GM23338 (cell line): ENCODE measurements around the gene FAF2. TPM values are rescaled to one million over a fixed set of nuclear protein-coding genes. Genes with fewer than 3 reads are reported as not detected.

ENCODE experiments used
- ATAC-seq: fragments of 200-7000 bp; cut with Tn5 transposase; 3 replicates; pipeline ENCODE4 v1.9.1; 2020
- DNase-seq: peaks from one replicate; pipeline ENCODE4 v3.0.0-alpha.2; 2015; ENCODE audit warnings: low spot score
- H2AFZ ChIP-seq: fragments of 200-600 bp; sonication (generic); 2 replicates; pipeline ENCODE4 v1.8.0; 2016; ENCODE audit warnings: antibody characterized with exemption, mild to moderate bottlenecking, moderate library complexity
- H3F3A ChIP-seq: fragments of 200-600 bp; sonication (generic); replicated peaks from 2 replicates; pipeline ENCODE4 v1.8.0; 2017; ENCODE audit warnings: antibody characterized with exemption, mixed run types, low read depth
- H3K27ac ChIP-seq: fragments of 200-600 bp; sonication (generic); 2 replicates; pipeline ENCODE4 v1.6.1; 2016; ENCODE audit warnings: low read depth
- H3K27me3 ChIP-seq: fragments of 200-600 bp; sonication (generic); 2 replicates; pipeline ENCODE4 v1.8.0; 2016; ENCODE audit warnings: mild to moderate bottlenecking, mixed run types, moderate library complexity; ENCODE audit not compliant: insufficient read depth
- H3K36me3 ChIP-seq: fragments of 200-600 bp; sonication (generic); 2 replicates; pipeline ENCODE4 v1.8.0; 2016; ENCODE audit warnings: mild to moderate bottlenecking; ENCODE audit not compliant: insufficient read depth
- H3K4me1 ChIP-seq: fragments of 200-600 bp; sonication (generic); 2 replicates; pipeline ENCODE4 v1.8.0; 2016; ENCODE audit warnings: mild to moderate bottlenecking, moderate library complexity; ENCODE audit not compliant: insufficient read depth
- H3K4me2 ChIP-seq: fragments of 200-600 bp; sonication (generic); 2 replicates; pipeline ENCODE4 v1.7.1; 2017; ENCODE audit warnings: mixed run types
- H3K4me3 ChIP-seq: fragments of 200-600 bp; sonication (generic); 2 replicates; pipeline ENCODE4 v1.6.1; 2016; ENCODE audit warnings: mixed run types
- H3K79me2 ChIP-seq: fragments of 200-600 bp; sonication (generic); replicated peaks from 2 replicates; pipeline ENCODE4 v1.8.0; 2017; ENCODE audit warnings: mild to moderate bottlenecking; ENCODE audit not compliant: insufficient read depth
- H3K9me2 ChIP-seq: fragments of 200-600 bp; sonication (generic); 2 replicates; pipeline ENCODE4 v1.8.0; 2017; ENCODE audit not compliant: insufficient read depth
- H4K20me1 ChIP-seq: fragments of 200-600 bp; sonication (generic); replicated peaks from 2 replicates; pipeline ENCODE4 v1.8.0; 2017; ENCODE audit warnings: mild to moderate bottlenecking; ENCODE audit not compliant: insufficient read depth
- H3K27ac Mint-ChIP-seq: 2 replicates; pipeline ENCODE4 v1.8.0; 2020; ENCODE audit warnings: inconsistent platforms, mild to moderate bottlenecking, moderate library complexity, mixed read lengths
- H3K27me3 Mint-ChIP-seq: 3 replicates; pipeline ENCODE4 v1.8.0; 2022; ENCODE audit warnings: low read depth, mild to moderate bottlenecking, moderate library complexity, mixed read lengths, inconsistent platforms; ENCODE audit not compliant: insufficient read depth, poor library complexity
- H3K36me3 Mint-ChIP-seq: 3 replicates; pipeline ENCODE4 v1.8.0; 2021; ENCODE audit warnings: low read depth, mild to moderate bottlenecking, inconsistent platforms, moderate library complexity, mixed read lengths
- H3K4me1 Mint-ChIP-seq: 3 replicates; pipeline ENCODE4 v1.8.0; 2020; ENCODE audit warnings: mild to moderate bottlenecking, inconsistent platforms, mixed read lengths
- H3K4me3 Mint-ChIP-seq: 3 replicates; pipeline ENCODE4 v1.8.0; 2021; ENCODE audit warnings: moderate library complexity, mild to moderate bottlenecking, inconsistent platforms, mixed read lengths
- H3K9me3 Mint-ChIP-seq: 3 replicates; pipeline ENCODE4 v1.8.0; 2020; ENCODE audit warnings: moderate library complexity, mild to moderate bottlenecking, inconsistent platforms, mixed read lengths
- CREB1 ChIP-seq: fragments of 250-450 bp; sonication (Bioruptor Pico); IDR thresholded peaks from 2 replicates; pipeline ENCODE4 v1.5.0; 2020; ENCODE audit warnings: low read depth, mild to moderate bottlenecking, moderate library complexity
- CTCF ChIP-seq, 2 experiments: fragments of 200-600 bp in 1 of 2; sonication (generic) in 1 of 2; conservative IDR thresholded peaks; 2 replicates each; pipeline versions ENCODE4 v1.5.1 to v1.6.1; 2016 to 2017; ENCODE audit warnings: antibody characterized with exemption in 2 of 2, low read depth in 2 of 2, mild to moderate bottlenecking in 2 of 2, moderate library complexity in 1 of 2
- ETS1 ChIP-seq: IDR thresholded peaks from 2 replicates; pipeline ENCODE4 v1.6.1; 2016; ENCODE audit warnings: antibody characterized with exemption
- EZH2 ChIP-seq: fragments of 200-600 bp; sonication (generic); IDR thresholded peaks from one replicate; pipeline ENCODE4 v1.8.0; 2017; ENCODE audit warnings: antibody characterized with exemption, mild to moderate bottlenecking, low read depth; ENCODE audit not compliant: unreplicated experiment
- EZH2phosphoT487 ChIP-seq: fragments of 200-600 bp; sonication (generic); IDR thresholded peaks from one replicate; pipeline ENCODE4 v1.8.1; 2018; ENCODE audit warnings: antibody characterized with exemption; ENCODE audit not compliant: unreplicated experiment
- JUNB ChIP-seq: IDR thresholded peaks from one replicate; pipeline ENCODE4 v1.6.1; 2016; ENCODE audit warnings: antibody characterized with exemption; ENCODE audit not compliant: unreplicated experiment
- NANOG ChIP-seq: IDR thresholded peaks from 2 replicates; pipeline ENCODE4 v1.6.1; 2016; ENCODE audit warnings: antibody characterized with exemption, borderline replicate concordance
- POLR2AphosphoS5 ChIP-seq: IDR thresholded peaks from 2 replicates; pipeline ENCODE4 v1.6.1; 2016; ENCODE audit warnings: antibody characterized with exemption, low read depth
- REST ChIP-seq: IDR thresholded peaks from one replicate; pipeline ENCODE4 v1.6.1; 2018; ENCODE audit warnings: antibody characterized with exemption; ENCODE audit not compliant: unreplicated experiment
- STAT1 ChIP-seq: IDR thresholded peaks from one replicate; pipeline ENCODE4 v1.6.1; 2016; ENCODE audit warnings: antibody characterized with exemption; ENCODE audit not compliant: unreplicated experiment
- ZNF114 ChIP-seq: fragments of 250-450 bp; sonication (Bioruptor Pico); IDR thresholded peaks from 2 replicates; pipeline ENCODE4 v1.5.0; 2020; ENCODE audit warnings: mild to moderate bottlenecking, moderate library complexity
- ZNF331 ChIP-seq: fragments of 250-450 bp; sonication (Bioruptor Pico); IDR thresholded peaks from 2 replicates; pipeline ENCODE4 v1.5.0; 2020; ENCODE audit warnings: low read depth, mild to moderate bottlenecking, moderate library complexity
- ZNF462 ChIP-seq: fragments of 250-450 bp; sonication (Bioruptor Pico); IDR thresholded peaks from 2 replicates; pipeline ENCODE4 v1.5.0; 2020; ENCODE audit warnings: mild to moderate bottlenecking, moderate library complexity
- polyA plus RNA-seq: library from polyadenylated mRNA; unstranded; fragments of >200 nt; fragmentation: Nextera tagmentation; extraction: Ambion mirVana; gene quantifications from 2 replicates; pipeline ENCODE4 v1.2.1, GENCODE V29; 2016
- total RNA-seq: library from RNA; depleted of rRNA; stranded (reverse); fragments of >200 nt; shearing (Covaris generic); gene quantifications from 2 replicates; pipeline ENCODE4 v1.2.3, GENCODE V29; 2014

The FAF2 gene
- total and polyA plus RNA-seq, 2 experiments from 2014 or later, result 32.8 to 37.6 TPM

GRCh38 chr5:176441921-176442323 is 6.3 kb upstream of the FAF2 start:
- H3K27me3 Mint-ChIP-seq, result peaks cover 17% of the 10 kb centered on the region
- H3K27ac Mint-ChIP-seq, result no peak overlapping the region
- DNase-seq (peak; percentile 49), ATAC-seq (peak; percentile 55)
- Histone ChIP-seq H4K20me1 (no peaks in the 10 kb centered on the region), H3K4me3 (peak overlapping the region; percentile 7; the same call in 1 of the 2 replicates), H3K4me2 (peak overlapping the region; percentile 14; the same call in 1 of the 2 replicates), H3K9me2 (no peaks in the 10 kb centered on the region), H3K4me1 (peaks cover 9% of the 10 kb centered on the region), H3K79me2 (no peaks in the 10 kb centered on the region), H3K27ac (no peak overlapping the region), H3F3A (peaks cover 2% of the 10 kb centered on the region), H2AFZ (peak overlapping the region; percentile 61), H3K27me3 (no peaks in the 10 kb centered on the region), H3K36me3 (no peaks in the 10 kb centered on the region)
- no peaks in the 10 kb centered on the region for H3K9me3 Mint-ChIP-seq
- TF ChIP-seq CREB1 (no peak), ZNF462 (CRISPR knock-in tag) (no peak), JUNB (no peak), EZH2 (no peak), STAT1 (no peak), ETS1 (no peak), EZH2phosphoT487 (no peak), POLR2AphosphoS5 (no peak), REST (no peak), ZNF114 (CRISPR knock-in tag) (no peak), CTCF (conservative IDR thresholded peaks at IDR 0.05; ENCODE audit: low read depth in 2 of 2) (no peak), ZNF331 (CRISPR knock-in tag) (no peak), NANOG (no peak)
- peak overlapping the region; percentile 23; the same call in 2 of the 3 replicates for H3K4me3 Mint-ChIP-seq
- H3K36me3 Mint-ChIP-seq, result no peaks in the 10 kb centered on the region; the same call in 2 of the 3 replicates
- peaks cover 17% of the 10 kb centered on the region for H3K4me1 Mint-ChIP-seq
